HG02884 (cell line): Measurements from ENCODE around the gene C6orf89.

Experiments
- ATAC-seq: cut with Tn5 transposase; IDR thresholded peaks from one replicate; pipeline ENCODE4 v1.9.1; 2021; ENCODE audit warnings: mild to moderate bottlenecking, moderate library complexity; ENCODE audit not compliant: unreplicated experiment

Gene C6orf89, protein sequence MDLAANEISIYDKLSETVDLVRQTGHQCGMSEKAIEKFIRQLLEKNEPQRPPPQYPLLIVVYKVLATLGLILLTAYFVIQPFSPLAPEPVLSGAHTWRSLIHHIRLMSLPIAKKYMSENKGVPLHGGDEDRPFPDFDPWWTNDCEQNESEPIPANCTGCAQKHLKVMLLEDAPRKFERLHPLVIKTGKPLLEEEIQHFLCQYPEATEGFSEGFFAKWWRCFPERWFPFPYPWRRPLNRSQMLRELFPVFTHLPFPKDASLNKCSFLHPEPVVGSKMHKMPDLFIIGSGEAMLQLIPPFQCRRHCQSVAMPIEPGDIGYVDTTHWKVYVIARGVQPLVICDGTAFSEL

DNA sequence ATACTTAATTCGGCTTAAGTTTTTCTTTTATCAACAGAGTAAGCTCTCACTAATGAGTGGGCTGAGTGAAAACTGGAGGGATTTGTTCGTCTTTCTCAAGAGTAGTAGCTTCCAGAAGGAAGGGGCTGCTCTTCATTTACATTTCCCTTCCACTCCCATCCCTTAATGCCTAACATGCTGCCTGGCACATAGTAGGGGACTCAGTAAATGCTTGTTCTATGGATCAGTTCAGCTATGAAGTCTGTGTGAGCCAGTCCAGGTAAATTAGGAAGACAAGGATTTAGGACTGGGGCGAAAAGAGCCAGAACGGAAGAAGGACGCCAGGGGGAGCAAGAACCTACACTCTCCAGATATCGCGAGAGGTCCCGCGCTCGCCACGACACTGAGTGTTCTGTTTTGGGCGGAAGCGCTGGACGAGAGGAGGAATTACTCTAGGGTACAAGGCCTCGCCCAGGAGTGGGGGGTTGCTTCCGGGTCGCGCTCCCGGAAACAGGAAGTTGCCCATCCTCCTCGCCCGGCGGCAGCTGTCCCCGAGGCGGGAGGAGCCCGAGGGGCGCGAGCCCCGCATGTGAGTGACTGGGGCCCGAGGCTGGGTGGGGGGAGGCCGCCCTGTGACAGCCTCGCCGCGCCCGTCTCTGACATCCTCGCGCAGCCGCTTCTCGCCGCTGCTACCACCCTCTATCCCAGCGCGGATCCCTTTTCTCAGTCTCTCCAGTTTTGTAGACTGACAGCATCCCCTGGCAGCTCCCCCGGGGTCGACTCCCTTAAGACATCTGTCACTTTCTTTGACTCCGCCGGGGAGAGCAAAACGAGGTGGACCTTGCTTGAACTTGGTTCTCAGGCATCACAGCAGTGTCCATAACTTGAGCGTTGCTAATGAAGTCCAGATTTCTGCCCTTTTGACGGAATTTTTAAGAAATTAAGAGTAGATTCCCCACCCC is at the start of gene C6orf89:
TSS of gene C6orf89 (plus strand) at position 492 of the 941 bp plus-strand sequence. CDS start 13,493 bp downstream, outside the sequence.
- ATAC-seq: peak; percentile 92

DNA sequence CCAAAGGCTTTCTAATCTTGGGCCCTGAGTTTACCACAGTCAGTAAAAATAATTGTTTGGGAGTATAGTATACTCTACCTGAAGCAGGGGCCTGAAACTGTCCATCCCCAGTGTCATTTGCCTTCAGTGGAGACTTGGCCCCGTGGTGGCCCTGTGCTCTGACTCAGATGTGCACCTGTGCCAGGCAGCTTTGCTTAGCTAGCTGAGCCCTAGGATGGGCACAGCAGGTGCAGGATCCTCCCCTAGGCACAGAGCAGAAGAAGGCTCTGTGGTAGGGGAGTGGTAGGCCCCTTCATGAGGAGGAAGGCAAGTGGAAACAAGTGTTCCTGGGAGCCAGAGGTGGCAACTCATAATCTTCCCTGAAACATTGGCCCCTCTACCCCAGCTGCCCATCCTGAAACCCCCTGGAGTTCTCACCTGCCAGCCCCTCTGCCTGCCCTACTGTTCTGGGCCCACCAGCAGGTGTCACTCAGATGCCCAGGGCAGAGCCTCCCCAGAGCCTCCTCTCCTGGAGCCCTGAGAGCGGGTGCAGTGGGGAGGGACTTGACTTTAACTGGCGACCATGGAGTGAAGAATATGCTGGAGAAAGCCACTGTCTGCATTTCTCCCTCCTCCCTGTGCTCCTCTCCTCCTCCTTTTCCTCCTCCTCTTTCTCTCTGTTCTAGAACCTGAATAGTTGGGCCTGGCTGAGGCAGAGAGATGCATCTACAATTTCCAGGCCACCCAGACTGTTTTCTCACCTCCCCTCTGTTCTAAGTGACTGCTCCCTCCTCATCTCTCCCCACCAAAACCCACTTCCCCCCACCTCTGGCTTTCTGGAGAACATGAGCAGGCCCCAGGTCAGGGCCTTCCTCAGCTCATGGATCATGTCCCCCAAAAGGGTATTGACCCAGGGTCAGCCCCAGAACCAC is 49.4 kb upstream of the C6orf89 start:
- ATAC-seq: no peak

- ATAC-seq: no peak
Measured at GRCh38 chr6:36837022-36837339, 48.8 kb upstream of the C6orf89 start.

DNA sequence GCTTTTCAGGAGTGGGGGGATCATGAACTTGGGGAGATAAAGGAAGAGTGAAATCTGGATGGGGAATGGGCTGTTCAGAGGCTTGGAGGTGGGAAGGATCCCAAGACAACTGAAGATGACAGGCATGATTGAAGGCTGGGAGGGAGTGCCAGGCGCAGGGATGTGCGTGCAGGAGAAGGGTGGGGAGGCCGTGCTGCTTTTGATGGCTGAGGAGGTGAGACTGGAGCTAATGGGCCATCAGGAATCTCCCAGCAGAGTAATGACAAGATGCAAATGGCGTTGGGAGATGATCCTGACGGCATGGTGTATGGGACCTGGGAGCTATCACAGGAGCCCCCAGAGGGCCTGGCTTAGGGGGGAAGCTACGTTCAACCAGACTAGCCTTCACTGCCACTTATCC is 48.1 kb upstream of the C6orf89 start:
- ATAC-seq: no peak

GRCh38 chr6:36838896-36839748 is 46.6 kb upstream of the C6orf89 start, which contains the start of gene CPNE5:
TSS of gene CPNE5 (minus strand) at chr6:36839444. CDS start at chr6:36839377, 67 bp downstream.
- ATAC-seq: no peak

- no peak for ATAC-seq
Measured at GRCh38 chr6:36839749-36840431, 45.9 kb upstream of the C6orf89 start.

- ATAC-seq: no peak
Measured at GRCh38 chr6:36840432-36841403, 45.0 kb upstream of the C6orf89 start.

DNA sequence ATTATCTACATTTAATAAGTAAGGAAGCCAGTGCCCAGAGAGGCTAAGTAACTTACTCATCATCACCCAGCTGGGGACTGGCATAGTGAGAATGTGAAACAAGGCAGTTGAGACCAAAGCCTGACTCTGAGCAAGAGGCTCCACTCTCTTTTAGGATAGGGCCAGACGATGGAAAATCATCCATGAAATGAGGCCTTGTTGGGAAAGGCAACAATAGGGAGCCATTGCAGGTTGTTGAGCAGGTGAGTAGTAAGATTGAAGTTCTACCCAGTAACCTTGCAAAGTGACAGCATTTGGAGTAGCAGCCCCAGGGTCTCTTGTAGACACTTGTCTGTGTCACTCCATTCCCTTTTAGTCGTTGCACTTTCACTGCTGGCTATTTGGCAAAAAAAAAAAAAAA is 44.0 kb upstream of the C6orf89 start:
- ATAC-seq: no peak

GRCh38 chr6:36843170-36843569 is 42.6 kb upstream of the C6orf89 start:
- no peak for ATAC-seq

- ATAC-seq: no peak
Measured at GRCh38 chr6:36844232-36845170, 41.3 kb upstream of the C6orf89 start.

GRCh38 chr6:36845233-36845632 is 40.5 kb upstream of the C6orf89 start:
- ATAC-seq: no peak

DNA sequence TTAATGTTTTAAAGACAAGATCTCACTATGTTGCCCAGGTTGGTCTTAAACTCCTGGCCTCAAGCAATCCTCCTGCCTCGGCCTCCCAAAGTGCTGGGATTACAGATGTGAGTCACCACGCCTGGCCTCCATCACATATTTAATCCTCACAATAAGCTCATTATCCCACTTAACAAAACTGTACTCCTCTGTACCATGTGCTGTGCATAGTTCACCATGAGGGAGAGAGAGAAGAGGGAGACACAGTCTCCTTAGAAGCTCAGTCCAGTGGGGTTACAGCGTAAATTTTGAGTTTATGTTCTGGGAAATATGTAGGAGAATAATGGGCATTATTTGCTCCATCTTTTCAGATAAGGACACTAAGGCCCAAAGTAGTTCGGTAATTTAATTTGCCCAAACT is 38.6 kb upstream of the C6orf89 start:
- ATAC-seq: no peak

DNA sequence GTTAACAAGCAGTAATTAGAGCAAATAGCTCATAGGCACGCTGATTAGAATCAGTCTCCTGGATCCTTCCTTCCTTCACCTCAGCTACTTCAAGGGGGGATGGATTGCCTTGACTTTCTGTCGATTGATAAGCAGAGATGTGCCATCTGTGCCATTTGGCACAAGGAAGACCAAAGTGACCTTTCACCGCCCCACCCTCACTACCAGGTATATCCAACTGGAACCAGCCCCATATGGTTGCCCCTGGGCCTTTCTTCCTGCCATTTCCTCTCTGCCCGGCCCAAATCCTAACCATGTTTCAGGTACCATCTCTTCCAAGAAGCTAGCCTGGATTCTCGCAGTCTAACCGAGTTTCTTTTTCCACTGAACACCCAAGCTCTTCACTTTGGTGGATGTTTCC is 37.8 kb upstream of the C6orf89 start:
- ATAC-seq: no peak

DNA sequence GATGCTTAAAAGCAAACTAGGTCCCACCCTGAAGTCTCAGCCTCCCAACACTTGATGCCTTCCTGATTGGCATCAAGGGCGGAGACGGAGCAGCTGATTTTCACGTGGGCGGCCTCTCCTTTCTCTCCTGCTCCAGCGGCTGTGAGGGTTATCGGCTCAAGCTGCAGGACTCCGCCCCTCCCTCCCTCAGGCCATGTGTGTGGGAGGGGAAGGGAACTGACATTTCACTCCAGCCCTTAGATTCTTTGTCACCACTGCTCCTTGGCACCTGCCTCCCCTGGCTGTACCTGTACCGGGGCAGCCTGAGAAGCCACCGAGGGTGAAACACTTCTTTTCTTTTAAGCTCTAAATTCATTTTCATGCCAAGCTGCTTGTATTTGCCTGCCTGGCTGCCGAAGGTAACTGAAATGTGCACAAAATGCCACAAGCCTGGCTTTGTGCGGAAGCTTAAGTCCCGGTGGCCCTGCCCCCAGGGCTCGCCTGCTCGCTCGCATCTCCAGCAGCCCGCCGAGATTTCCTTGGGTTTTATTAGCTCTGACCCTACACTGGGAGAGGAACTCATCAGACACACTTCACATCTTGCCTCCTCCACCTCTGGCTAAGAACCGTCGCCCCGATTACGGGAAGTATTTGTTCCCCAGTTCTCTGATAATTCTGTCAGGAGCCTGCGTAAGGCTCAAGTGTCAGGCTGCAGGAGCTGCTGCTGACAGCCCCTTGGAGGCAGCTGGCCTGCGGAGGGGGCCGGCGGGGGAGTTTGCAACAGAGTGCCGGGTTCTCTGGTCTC is 36.9 kb upstream of the C6orf89 start:
- ATAC-seq: no peak

GRCh38 chr6:36850021-36850420 is 35.7 kb upstream of the C6orf89 start:
- ATAC-seq: no peak

DNA sequence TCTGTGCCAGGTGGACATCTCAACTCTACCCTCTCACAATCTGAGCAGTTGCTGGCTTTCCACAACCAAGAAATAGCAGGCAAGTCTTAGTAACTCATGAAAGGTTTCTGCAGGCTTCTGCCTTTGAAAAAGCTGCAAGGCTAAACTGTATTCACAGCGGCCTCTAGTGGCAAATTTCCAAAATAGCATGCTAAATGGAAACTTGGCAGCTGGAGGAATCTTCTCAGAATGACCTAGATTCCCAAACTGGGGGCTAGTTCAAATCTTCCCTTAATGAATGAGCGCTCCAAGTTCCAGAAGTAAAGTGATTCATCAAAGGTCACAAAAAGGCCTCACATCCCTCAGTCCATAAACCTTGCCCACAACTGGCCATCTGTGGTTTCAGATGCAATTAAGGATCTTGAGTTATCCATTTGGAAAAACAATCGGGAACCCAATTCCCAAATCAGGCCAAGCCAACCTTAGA is 34.6 kb upstream of the C6orf89 start:
- ATAC-seq: no peak
